H9 (cell line): Measurements from ENCODE around the gene KRTAP11-1. TPM values are rescaled to one million over a fixed set of nuclear protein-coding genes. Genes with fewer than 3 reads are reported as not detected.

Experiments
- DNase-seq: peaks from one replicate; pipeline ENCODE4 v3.0.0-alpha.2; 2017
- H2AFZ ChIP-seq: one replicate; pipeline ENCODE4 v1.6.1; 2013; ENCODE audit warnings: mild to moderate bottlenecking, low read length, control low read depth, moderate library complexity
- H2AK5ac ChIP-seq: 2 replicates; pipeline ENCODE4 v1.6.1; 2013; ENCODE audit warnings: low read length, control low read depth, mixed read lengths; ENCODE audit not compliant: insufficient read length
- H2BK120ac ChIP-seq: one replicate; pipeline ENCODE4 v1.6.1; 2013; ENCODE audit warnings: low read depth, mild to moderate bottlenecking, low read length, control low read depth, inconsistent platforms; ENCODE audit not compliant: poor library complexity, severe bottlenecking
- H2BK12ac ChIP-seq: 2 replicates; pipeline ENCODE4 v1.6.1; 2013; ENCODE audit warnings: low read length, control low read depth, mixed read lengths, low read depth; ENCODE audit not compliant: insufficient read length
- H2BK15ac ChIP-seq: 2 replicates; pipeline ENCODE4 v1.6.1; 2013; ENCODE audit warnings: low read depth, low read length, control low read depth
- H2BK20ac ChIP-seq: one replicate; pipeline ENCODE4 v1.6.1; 2013; ENCODE audit warnings: low read depth, mild to moderate bottlenecking, low read length, control low read depth, inconsistent platforms; ENCODE audit not compliant: poor library complexity, severe bottlenecking
- H2BK5ac ChIP-seq: 2 replicates; pipeline ENCODE4 v1.6.1; 2013; ENCODE audit warnings: low read length, control low read depth, mixed read lengths; ENCODE audit not compliant: insufficient read length
- H3K14ac ChIP-seq: 2 replicates; pipeline ENCODE4 v1.6.1; 2013; ENCODE audit warnings: low read length, control low read depth; ENCODE audit not compliant: insufficient read depth
- H3K18ac ChIP-seq: 2 replicates; pipeline ENCODE4 v1.6.1; 2013; ENCODE audit warnings: low read depth, mild to moderate bottlenecking, mixed read lengths, low read length, control low read depth; ENCODE audit not compliant: insufficient read length
- H3K23ac ChIP-seq: 2 replicates; pipeline ENCODE4 v1.6.1; 2013; ENCODE audit warnings: low read length, control low read depth, mixed read lengths, low read depth; ENCODE audit not compliant: insufficient read length
- H3K23me2 ChIP-seq: 2 replicates; pipeline ENCODE4 v1.6.1; 2013; ENCODE audit warnings: low read depth, mild to moderate bottlenecking, mixed read lengths, low read length, control low read depth; ENCODE audit not compliant: insufficient read length, poor library complexity, severe bottlenecking
- H3K27ac ChIP-seq: 2 replicates; pipeline ENCODE4 v1.5.1; 2013; ENCODE audit warnings: low read length, control low read depth, mixed read lengths, low read depth; ENCODE audit not compliant: insufficient read length
- H3K27me3 ChIP-seq: 2 replicates; pipeline ENCODE4 v1.6.1; 2013; ENCODE audit warnings: low read length, control low read depth, inconsistent platforms; ENCODE audit not compliant: insufficient read depth
- H3K4ac ChIP-seq: 2 replicates; pipeline ENCODE4 v1.6.1; 2013; ENCODE audit warnings: low read depth, mild to moderate bottlenecking, control low read depth, inconsistent platforms, low read length, moderate library complexity
- H3K4me1 ChIP-seq: 2 replicates; pipeline ENCODE4 v1.6.1; 2013; ENCODE audit warnings: low read length, control low read depth, inconsistent platforms; ENCODE audit not compliant: insufficient read depth
- H3K4me2 ChIP-seq: 2 replicates; pipeline ENCODE4 v1.6.1; 2013; ENCODE audit warnings: low read length, control low read depth, mixed read lengths; ENCODE audit not compliant: insufficient read length, insufficient read depth
- H3K56ac ChIP-seq: 2 replicates; pipeline ENCODE4 v1.6.1; 2013; ENCODE audit warnings: low read depth, mild to moderate bottlenecking, mixed read lengths, low read length, control low read depth; ENCODE audit not compliant: insufficient read length
- H3K79me1 ChIP-seq: 2 replicates; pipeline ENCODE4 v1.6.1; 2013; ENCODE audit warnings: low read depth, mild to moderate bottlenecking, moderate library complexity, low read length, control low read depth, inconsistent platforms; ENCODE audit not compliant: insufficient read depth, poor library complexity, severe bottlenecking
- H3K79me2 ChIP-seq: 2 replicates; pipeline ENCODE4 v1.6.1; 2013; ENCODE audit warnings: low read length, control low read depth, inconsistent platforms; ENCODE audit not compliant: insufficient read depth
- H3K9ac ChIP-seq: 2 replicates; pipeline ENCODE4 v1.6.1; 2013; ENCODE audit warnings: low read length, control low read depth, mixed read lengths; ENCODE audit not compliant: insufficient read length; ENCODE audit errors: extremely low read depth
- H3K9me3 ChIP-seq: one replicate; pipeline ENCODE4 v1.6.1; 2013; ENCODE audit warnings: low read depth, low read length, inconsistent platforms; ENCODE audit not compliant: control insufficient read depth
- H3T11ph ChIP-seq: one replicate; pipeline ENCODE4 v1.6.1; 2013; ENCODE audit warnings: mild to moderate bottlenecking, low read length, control low read depth, inconsistent platforms
- H4K20me1 ChIP-seq: one replicate; pipeline ENCODE4 v1.6.1; 2013; ENCODE audit not compliant: control insufficient read depth, insufficient read length, insufficient read depth
- H4K5ac ChIP-seq: 2 replicates; pipeline ENCODE4 v1.6.1; 2013; ENCODE audit warnings: low read depth, mild to moderate bottlenecking, mixed read lengths, low read length, control low read depth; ENCODE audit not compliant: insufficient read length
- H4K8ac ChIP-seq: replicated peaks from 2 replicates; pipeline ENCODE4 v1.6.1; 2013; ENCODE audit warnings: low read length, control low read depth, mixed read lengths, low read depth; ENCODE audit not compliant: insufficient read length
- H4K91ac ChIP-seq: 2 replicates; pipeline ENCODE4 v1.6.1; 2013; ENCODE audit warnings: low read depth, mild to moderate bottlenecking, moderate library complexity, mixed read lengths, low read length, control low read depth; ENCODE audit not compliant: insufficient read length
- H3K27ac Mint-ChIP-seq, 3 experiments: 2 replicates in 2 of 3; 3 replicates in 1 of 3; pipeline ENCODE4 v1.8.0; 2020 to 2021; ENCODE audit warnings: mixed read lengths in 3 of 3, mild to moderate bottlenecking in 1 of 3, moderate library complexity in 1 of 3
- H3K27me3 Mint-ChIP-seq: 2 replicates; pipeline ENCODE4 v1.8.0; 2021; ENCODE audit warnings: low read depth, mild to moderate bottlenecking, moderate library complexity, mixed read lengths
- H3K36me3 Mint-ChIP-seq, 3 experiments: 2 replicates in 2 of 3; 3 replicates in 1 of 3; pipeline ENCODE4 v1.8.0; 2020 to 2021; ENCODE audit warnings: low read depth in 3 of 3, mixed read lengths in 3 of 3; ENCODE audit not compliant: insufficient read depth in 1 of 3
- H3K4me1 Mint-ChIP-seq, 2 experiments: 2 replicates each; pipeline ENCODE4 v1.8.0; 2020; ENCODE audit warnings: mixed read lengths in 2 of 2
- H3K4me3 Mint-ChIP-seq, 2 experiments: 2 replicates in 1 of 2; 3 replicates in 1 of 2; pipeline ENCODE4 v1.8.0; 2020 to 2021; ENCODE audit warnings: mild to moderate bottlenecking in 2 of 2, mixed read lengths in 2 of 2, moderate library complexity in 1 of 2
- H3K9me3 Mint-ChIP-seq, 2 experiments: 2 replicates in 1 of 2; 3 replicates in 1 of 2; pipeline ENCODE4 v1.8.0; 2020; ENCODE audit warnings: mild to moderate bottlenecking in 2 of 2, mixed read lengths in 2 of 2, moderate library complexity in 1 of 2
- CTCF ChIP-seq: fragments of 200-600 bp; sonication (generic); conservative IDR thresholded peaks from 3 replicates; pipeline ENCODE4 v1.8.0; 2021; ENCODE audit warnings: antibody characterized with exemption, mild to moderate bottlenecking
- WGBS: extraction: QIAGEN DNeasy Blood & Tissue Kit; methylation state at CpG from one replicate; pipeline ENCODE4 v1.1.7; 2013; ENCODE audit warnings: missing lambda C conversion rate, low lambda C conversion rate, mixed read lengths; ENCODE audit not compliant: insufficient read length; ENCODE audit errors: extremely low coverage; 5-methylcytosine and 5-hydroxymethylcytosine counted together
- long read RNA-seq: library from polyadenylated mRNA; unstranded; transcript quantifications from one replicate; pipeline ENCODE4 v2.0.0, GENCODE V29; 2020
- total RNA-seq: library from RNA; stranded (reverse); gene quantifications from 2 replicates; pipeline ENCODE4 v1.2.1, GENCODE V29; 2021

KRTAP11-1 gene
- total RNA-seq = not detected in 2 replicates
- long read RNA-seq = 0 reads

- Histone ChIP-seq H2AK5ac (no peak within 1 kb of the TSS), H3K27me3 (no peaks in the 10 kb centered on the region; the same call in 1 of the 2 replicates), H3K27ac (no peak within 1 kb of the TSS), H3K9ac (no peak within 1 kb of the TSS), H3K18ac (no peak within 1 kb of the TSS), H2BK12ac (no peak within 1 kb of the TSS), H3K23ac (no peak within 1 kb of the TSS), H2BK5ac (no peak within 1 kb of the TSS), H2AFZ (no peak within 1 kb of the TSS), H3K4me2 (no peak within 1 kb of the TSS), H3K4me1 (no peaks in the 10 kb centered on the region), H3K9me3 (no peaks in the 10 kb centered on the region), H4K5ac (no peak within 1 kb of the TSS), H3K14ac (no peak within 1 kb of the TSS), H4K8ac (no peak within 1 kb of the TSS), H3K23me2 (no peaks in the 10 kb centered on the region), H3K4ac (no peak within 1 kb of the TSS), H2BK120ac (no peak within 1 kb of the TSS), H2BK15ac (0 out of 2 replicates have a peak within 1 kb of the TSS, but pooled peaks have one; percentile 52), H3K56ac (no peak within 1 kb of the TSS), H4K20me1 (no peaks in the 10 kb centered on the region), H2BK20ac (no peak within 1 kb of the TSS), H3K79me2 (no peaks in the 10 kb centered on the region), H3K79me1 (no peaks in the 10 kb centered on the region), H3T11ph (no peak within 1 kb of the TSS), H4K91ac (no peak within 1 kb of the TSS)
- Mint-ChIP-seq H3K27me3 (0 out of 2 replicates have a peak, but pooled peaks cover 2% of the 10 kb centered on the region), H3K4me3 (no peak within 1 kb of the TSS), H3K27ac (no peak within 1 kb of the TSS; a peak in 1 of 7 replicates), H3K9me3 (no peaks in the 10 kb centered on the region), H3K4me1 (no peaks in the 10 kb centered on the region), H3K36me3 (no peaks in the 10 kb centered on the region)
- TF ChIP-seq CTCF = no peak
- no peak for DNase-seq
- no CpG with 5 or more reads among the region's 2 CpGs for WGBS
These were observed at the start of gene KRTAP11-1 for GRCh38 chr21:30881480-30881879. Gene KRTAP11-1, minus strand, starts transcription at chr21:30881580. Its CDS starts 56 bp downstream, at chr21:30881524.
